ENCODE results near the gene ZNF410.

The ZNF410 gene

DNA sequence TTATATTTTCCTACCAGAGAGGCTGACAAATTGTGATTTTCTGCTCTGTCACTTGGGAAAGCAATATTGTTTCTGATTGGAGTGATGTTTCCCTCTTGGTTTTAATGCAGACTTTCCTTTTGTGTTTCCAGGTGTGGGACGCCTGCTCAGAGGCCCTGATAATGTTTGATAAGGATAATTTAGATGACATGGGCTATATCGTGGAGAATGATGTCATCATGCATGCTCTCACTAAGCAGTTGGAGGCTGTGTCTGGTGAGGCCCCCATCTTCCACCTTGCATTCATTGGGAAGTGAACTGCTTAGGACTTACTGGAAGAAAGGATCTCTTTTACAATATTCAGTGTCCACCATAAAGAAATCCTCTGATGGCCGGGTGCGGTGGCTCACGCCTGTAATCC lies 69.0 kb downstream of the ZNF410 start:
- no peak for DNase-seq (ENCODE audit: extremely low spot score)
- TF ChIP-seq NFRKB (IDR thresholded peaks at IDR 0.05) (no peak), L3MBTL2 (conservative IDR thresholded peaks at IDR 0.05) (no peak), ZNF384 (IDR thresholded peaks at IDR 0.05) (no peak), CTBP1 (IDR thresholded peaks at IDR 0.05; ENCODE audit: borderline replicate concordance) (no peak), ARNT (IDR thresholded peaks at IDR 0.05) (no peak), FOXK2 (IDR thresholded peaks at IDR 0.05) (no peak), TARDBP (IDR thresholded peaks at IDR 0.05) (no peak), SP1 (IDR thresholded peaks at IDR 0.05) (no peak), FOXA1 (IDR thresholded peaks at IDR 0.05) (no peak), LEF1 (IDR thresholded peaks at IDR 0.05; ENCODE audit: borderline replicate concordance) (no peak), BHLHE40 (IDR thresholded peaks at IDR 0.05; ENCODE audit: borderline replicate concordance) (no peak), SUZ12 (IDR thresholded peaks at IDR 0.05) (no peak), FOXM1 (IDR thresholded peaks at IDR 0.05; ENCODE audit: borderline replicate concordance) (no peak), HDGF (IDR thresholded peaks at IDR 0.05; ENCODE audit: borderline replicate concordance) (no peak), ELF4 (IDR thresholded peaks at IDR 0.05) (no peak)
- TF ChIP-seq, protein P1, sequence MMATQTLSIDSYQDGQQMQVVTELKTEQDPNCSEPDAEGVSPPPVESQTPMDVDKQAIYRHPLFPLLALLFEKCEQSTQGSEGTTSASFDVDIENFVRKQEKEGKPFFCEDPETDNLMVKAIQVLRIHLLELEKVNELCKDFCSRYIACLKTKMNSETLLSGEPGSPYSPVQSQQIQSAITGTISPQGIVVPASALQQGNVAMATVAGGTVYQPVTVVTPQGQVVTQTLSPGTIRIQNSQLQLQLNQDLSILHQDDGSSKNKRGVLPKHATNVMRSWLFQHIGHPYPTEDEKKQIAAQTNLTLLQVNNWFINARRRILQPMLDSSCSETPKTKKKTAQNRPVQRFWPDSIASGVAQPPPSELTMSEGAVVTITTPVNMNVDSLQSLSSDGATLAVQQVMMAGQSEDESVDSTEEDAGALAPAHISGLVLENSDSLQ (IDR thresholded peaks at IDR 0.05), result no peak
- CTCF ChIA-PET, result no interaction called here
- POLR2A ChIA-PET, result no interaction called here

DNA sequence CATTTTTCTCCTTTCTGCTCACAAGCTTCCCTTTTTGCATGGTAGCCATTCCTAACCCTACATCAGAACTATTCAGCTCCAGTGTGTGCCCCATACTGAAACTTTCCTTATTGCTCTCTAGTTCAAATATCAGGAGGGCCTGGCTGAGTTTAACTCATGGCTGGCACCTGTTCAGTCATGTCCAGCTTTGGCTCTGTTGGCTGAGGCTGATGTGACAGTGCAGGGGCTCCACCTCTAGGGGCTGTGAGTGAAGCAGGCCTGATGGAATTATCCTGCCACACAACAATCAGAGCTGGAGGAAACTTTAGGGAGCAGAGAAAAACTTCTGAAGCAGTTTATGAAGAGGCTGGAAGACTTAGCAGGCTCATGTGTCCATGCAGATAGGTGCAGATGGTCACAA lies 71.9 kb downstream of the ZNF410 start:
- CTCF ChIA-PET, result interaction anchor here (0.5 kb wide), 2 partner anchors 16 to 19 kb away, joined by 5 read pairs; no protein-coding TSS in a partner anchor
- no peak for DNase-seq (ENCODE audit: extremely low spot score)
- POLR2A ChIA-PET, result interaction anchor here (1.7 kb wide), 1 partner anchor 9 kb away, joined by 11 read pairs; the partner anchor contains the start of genes COQ6 and FAM161B
- TF ChIP-seq, protein P1 (IDR thresholded peaks at IDR 0.05), result no peak
- TF ChIP-seq FOXM1 (IDR thresholded peaks at IDR 0.05; ENCODE audit: borderline replicate concordance) (no peak), SP1 (IDR thresholded peaks at IDR 0.05) (no peak)

DNA sequence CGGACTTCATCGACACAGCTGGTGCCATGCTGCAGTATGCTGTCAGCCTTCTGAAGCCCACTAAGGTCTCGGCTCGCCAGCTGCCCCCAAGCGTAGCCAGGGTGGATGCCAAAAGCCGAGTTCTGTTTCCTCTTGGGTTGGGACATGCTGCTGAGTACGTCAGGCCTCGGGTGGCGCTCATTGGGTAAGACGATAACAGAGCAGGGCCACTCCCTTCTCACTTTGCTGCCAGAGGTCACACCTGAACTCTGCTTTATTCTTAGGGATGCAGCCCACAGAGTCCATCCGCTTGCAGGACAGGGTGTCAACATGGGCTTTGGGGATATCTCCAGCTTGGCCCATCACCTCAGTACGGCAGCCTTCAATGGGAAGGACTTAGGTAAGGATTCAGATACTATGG lies 74.5 kb downstream of the ZNF410 start:
- TF ChIP-seq CTBP1 (IDR thresholded peaks at IDR 0.05; ENCODE audit: borderline replicate concordance), result no peak
- TF ChIP-seq SP1 (IDR thresholded peaks at IDR 0.05), result no peak
- TF ChIP-seq TARDBP (IDR thresholded peaks at IDR 0.05), result no peak
- no peak for TF ChIP-seq ZNF384 (IDR thresholded peaks at IDR 0.05)
- no peak for TF ChIP-seq FOXK2 (IDR thresholded peaks at IDR 0.05)
- TF ChIP-seq HDGF (IDR thresholded peaks at IDR 0.05; ENCODE audit: borderline replicate concordance), result no peak
- TF ChIP-seq NFRKB (IDR thresholded peaks at IDR 0.05), result no peak
- no peak for TF ChIP-seq ELF4 (IDR thresholded peaks at IDR 0.05)
- no peak for TF ChIP-seq SUZ12 (IDR thresholded peaks at IDR 0.05)
- no peak for TF ChIP-seq L3MBTL2 (conservative IDR thresholded peaks at IDR 0.05)
- no peak for TF ChIP-seq LEF1 (IDR thresholded peaks at IDR 0.05; ENCODE audit: borderline replicate concordance)
- no peak for DNase-seq (ENCODE audit: extremely low spot score)
- ChIA-PET POLR2A (no interaction called here), CTCF (no interaction called here)

DNA sequence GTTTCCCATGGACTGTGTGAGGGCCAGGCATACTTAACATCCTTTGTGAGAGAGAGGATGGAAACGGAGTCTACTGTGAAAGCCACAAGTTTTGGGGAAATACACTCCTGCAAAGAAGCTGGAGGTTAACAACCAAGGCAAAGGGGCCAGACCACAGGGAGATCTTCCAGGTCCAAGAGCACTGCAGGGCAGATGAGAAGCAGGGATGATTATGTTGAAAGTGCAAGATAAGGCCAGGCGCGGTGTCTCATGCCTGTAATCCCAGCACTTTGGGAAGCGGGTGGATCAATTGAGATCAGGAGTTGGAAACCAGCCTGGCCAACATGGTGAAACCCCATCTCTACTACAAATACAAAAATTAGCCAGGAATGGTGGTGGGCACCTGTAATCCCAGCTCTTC lies 78.6 kb downstream of the ZNF410 start:
- POLR2A ChIA-PET, result no interaction called here
- TF ChIP-seq L3MBTL2 (conservative IDR thresholded peaks at IDR 0.05), result no peak
- DNase-seq (ENCODE audit: extremely low spot score), result no peak
- CTCF ChIA-PET, result no interaction called here

DNA sequence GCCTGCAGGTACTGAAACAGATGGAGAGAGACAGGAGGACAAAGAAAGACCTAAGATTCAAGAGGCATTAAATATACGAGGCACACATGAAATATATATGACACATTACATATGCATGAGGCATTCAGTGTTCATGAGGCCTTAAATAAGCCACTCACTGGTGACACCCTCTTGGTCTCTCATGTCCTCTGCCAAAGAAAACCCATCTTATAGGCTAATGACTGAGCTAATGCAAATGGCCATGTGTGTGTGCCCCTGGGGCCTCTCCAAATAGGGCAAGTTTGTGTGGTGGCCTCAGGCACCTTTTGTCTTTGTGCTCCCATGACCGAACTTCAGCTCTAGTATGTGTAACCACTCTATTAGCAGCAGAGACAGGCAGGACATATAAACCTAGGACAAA lies 82.2 kb downstream of the ZNF410 start:
- TF ChIP-seq NFRKB (IDR thresholded peaks at IDR 0.05) (no peak), ELF4 (IDR thresholded peaks at IDR 0.05) (no peak), BHLHE40 (IDR thresholded peaks at IDR 0.05; ENCODE audit: borderline replicate concordance) (no peak), ZNF384 (IDR thresholded peaks at IDR 0.05) (no peak), LEF1 (IDR thresholded peaks at IDR 0.05; ENCODE audit: borderline replicate concordance) (no peak), FOXK2 (IDR thresholded peaks at IDR 0.05) (no peak), L3MBTL2 (conservative IDR thresholded peaks at IDR 0.05) (no peak)
- TF ChIP-seq, protein P1 (IDR thresholded peaks at IDR 0.05), result no peak
- DNase-seq (ENCODE audit: extremely low spot score), result no peak
- POLR2A ChIA-PET, result no interaction called here
- CTCF ChIA-PET, result no interaction called here

DNA sequence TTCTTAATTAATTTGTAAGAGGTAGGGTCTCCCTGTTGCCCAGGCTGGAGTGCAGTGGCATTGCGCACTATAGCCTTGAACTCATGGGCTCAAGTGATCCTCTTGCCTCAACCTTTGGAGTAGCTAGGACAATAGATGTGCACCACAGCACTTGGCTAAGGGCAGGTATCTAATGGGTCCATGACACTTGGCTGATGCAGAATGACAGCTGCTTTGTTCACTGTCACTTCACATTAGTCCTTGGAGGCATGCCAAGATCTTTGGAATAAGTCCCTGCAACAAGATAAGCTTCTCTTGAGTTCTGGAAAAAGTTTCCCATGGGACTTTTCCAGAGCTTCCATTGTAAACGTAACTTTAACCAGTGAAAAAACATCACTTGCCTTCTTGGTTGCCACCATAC lies 86.8 kb downstream of the ZNF410 start:
- no peak for TF ChIP-seq ARNT (IDR thresholded peaks at IDR 0.05)
- no peak for TF ChIP-seq FOXM1 (IDR thresholded peaks at IDR 0.05; ENCODE audit: borderline replicate concordance)
- no peak for TF ChIP-seq ZNF384 (IDR thresholded peaks at IDR 0.05)
- TF ChIP-seq HDGF (IDR thresholded peaks at IDR 0.05; ENCODE audit: borderline replicate concordance), result no peak
- no peak for TF ChIP-seq NFRKB (IDR thresholded peaks at IDR 0.05)
- no peak for TF ChIP-seq L3MBTL2 (conservative IDR thresholded peaks at IDR 0.05)
- no peak for TF ChIP-seq SUZ12 (IDR thresholded peaks at IDR 0.05)
- TF ChIP-seq, protein P1 (IDR thresholded peaks at IDR 0.05), result no peak
- no peak for TF ChIP-seq ELF4 (IDR thresholded peaks at IDR 0.05)
- no peak for TF ChIP-seq CTBP1 (IDR thresholded peaks at IDR 0.05; ENCODE audit: borderline replicate concordance)
- TF ChIP-seq TARDBP (IDR thresholded peaks at IDR 0.05), result no peak
- no peak for TF ChIP-seq FOXK2 (IDR thresholded peaks at IDR 0.05)
- TF ChIP-seq LEF1 (IDR thresholded peaks at IDR 0.05; ENCODE audit: borderline replicate concordance), result no peak
- no peak for TF ChIP-seq FOXA1 (IDR thresholded peaks at IDR 0.05)
- no peak for TF ChIP-seq SP1 (IDR thresholded peaks at IDR 0.05)
- no peak for DNase-seq (ENCODE audit: extremely low spot score)
- POLR2A ChIA-PET, result interaction anchor here (0.7 kb wide), 1 partner anchor 24 kb away, joined by 3 read pairs; the partner anchor contains the start of genes COQ6 and FAM161B
- CTCF ChIA-PET, result no interaction called here
